HCT116 (cell line): Measurements from ENCODE around the gene HIVEP3. TPM values are rescaled to one million over a fixed set of nuclear protein-coding genes. Genes with fewer than 3 reads are reported as not detected.

Experiments
- ATAC-seq: fragments of 200-7000 bp; cut with Tn5 transposase; 2 replicates; pipeline ENCODE4 v1.9.1; 2020; ENCODE audit warnings: mild to moderate bottlenecking, moderate library complexity
- BruUV-seq: library from RNA; stranded (reverse); fragments of 400-500 nt; replicated peaks from 2 replicates; lab custom pipeline; 2021; lab: Mats Ljungman, UMichigan
- CTCF ChIA-PET: fragments of 300-600 bp; sonication (Branson Sonifier 250); formaldehyde crosslinking; loops from one replicate; lab custom pipeline; 2021; ENCODE audit warnings: antibody characterized with exemption; lab: Charles Lee
- POLR2A ChIA-PET: fragments of 300-600, 350-600 bp; sonication (Branson Sonifier 250); formaldehyde crosslinking; loops from one replicate; lab custom pipeline; 2021; ENCODE audit warnings: antibody characterized with exemption; lab: Charles Lee
- RAD21 ChIA-PET, 2 experiments: fragments of 300-600 bp; sonication (Branson Sonifier 250); formaldehyde crosslinking; loops; one replicate each; lab custom pipeline; 2023; ENCODE audit warnings: low total read pairs in 2 of 2; ENCODE audit not compliant: uncharacterized antibody in 2 of 2, unreplicated experiment in 2 of 2, low non-redundant PET in 1 of 2; lab: Charles Lee
- DNase-seq: peaks from one replicate; pipeline ENCODE4 v3.0.0-alpha.2; 2010; ENCODE audit warnings: low read depth, low spot score
- H2AFZ ChIP-seq: fragments of 200-600 bp; shearing (Covaris generic), sonication (generic); 2 replicates; pipeline ENCODE4 v1.6.1; 2017; ENCODE audit warnings: low read depth, mixed run types, mixed read lengths, antibody characterized with exemption, low read length; ENCODE audit not compliant: poor library complexity, severe bottlenecking
- H3K27ac ChIP-seq: 2 replicates; pipeline ENCODE4 v1.5.1; 2012; ENCODE audit warnings: low read depth, low read length
- H3K27me3 ChIP-seq: fragments of 200-600 bp; sonication (generic); 2 replicates; pipeline ENCODE4 v1.6.1; 2016; ENCODE audit warnings: mixed run types, low read length, mixed read lengths; ENCODE audit not compliant: insufficient read depth
- H3K36me3 ChIP-seq, 2 experiments: fragments of 200-500 bp in 1 of 2; fragments of 200-600 bp in 1 of 2; sonication (Bioruptor generic) in 1 of 2; sonication (generic) in 1 of 2; 2 replicates each; pipeline versions ENCODE4 v1.5.1 to v1.6.1; 2014 to 2016; ENCODE audit warnings: low read length in 2 of 2, inconsistent platforms in 1 of 2, mixed read lengths in 1 of 2, mixed run types in 1 of 2; ENCODE audit not compliant: insufficient read depth in 2 of 2, control insufficient read depth in 1 of 2
- H3K4me1 ChIP-seq, 2 experiments: fragments of 200-600 bp in 1 of 2; sonication (generic) in 1 of 2; 2 replicates each; pipeline versions ENCODE4 v1.5.1 to v1.6.1; 2012 to 2017; ENCODE audit warnings: low read length in 2 of 2, inconsistent platforms in 1 of 2, mild to moderate bottlenecking in 1 of 2, mixed read lengths in 1 of 2, mixed run types in 1 of 2, moderate library complexity in 1 of 2; ENCODE audit not compliant: insufficient read depth in 2 of 2, control insufficient read depth in 1 of 2
- H3K4me2 ChIP-seq: fragments of 200-600 bp; sonication (generic); 2 replicates; pipeline ENCODE4 v1.6.1; 2017; ENCODE audit warnings: mixed run types, low read length, mixed read lengths
- H3K4me3 ChIP-seq, 2 experiments: fragments of 200-600 bp in 1 of 2; sonication (generic) in 1 of 2; replicated peaks in 1 of 2; 2 replicates each; pipeline ENCODE4 v1.5.1; 2011 to 2016; ENCODE audit warnings: low read length in 2 of 2, control low read depth in 1 of 2, low read depth in 1 of 2, mild to moderate bottlenecking in 1 of 2, mixed read lengths in 1 of 2, mixed run types in 1 of 2
- H3K79me2 ChIP-seq: fragments of 200-600 bp; sonication (generic); 2 replicates; pipeline ENCODE4 v1.6.1; 2017; ENCODE audit warnings: mild to moderate bottlenecking, mixed run types, low read length, moderate library complexity, mixed read lengths; ENCODE audit not compliant: insufficient read depth
- H3K9ac ChIP-seq: fragments of 200-600 bp; sonication (generic); 2 replicates; pipeline ENCODE4 v1.6.1; 2016; ENCODE audit warnings: low read length, mixed read lengths
- H3K9me2 ChIP-seq: fragments of 200-600 bp; sonication (generic), shearing (Covaris generic); 2 replicates; pipeline ENCODE4 v1.6.1; 2017; ENCODE audit warnings: mixed run types, mild to moderate bottlenecking, moderate library complexity; ENCODE audit not compliant: insufficient read depth
- H3K9me3 ChIP-seq, 2 experiments: fragments of 200-500 bp in 1 of 2; fragments of 200-600 bp in 1 of 2; sonication (Bioruptor generic) in 1 of 2; sonication (generic) in 1 of 2; 2 replicates each; pipeline ENCODE4 v1.6.1; 2014 to 2017; ENCODE audit warnings: low read length in 2 of 2, mixed read lengths in 2 of 2, inconsistent platforms in 1 of 2, low read depth in 1 of 2, mild to moderate bottlenecking in 1 of 2, mixed run types in 1 of 2, moderate library complexity in 1 of 2; ENCODE audit not compliant: control insufficient read depth in 1 of 2, insufficient read depth in 1 of 2
- H4K20me1 ChIP-seq: fragments of 200-600 bp; sonication (generic), shearing (Covaris generic); 2 replicates; pipeline ENCODE4 v1.6.1; 2017; ENCODE audit warnings: mixed run types, mild to moderate bottlenecking, moderate library complexity; ENCODE audit not compliant: insufficient read depth
- ATF3 ChIP-seq: IDR thresholded peaks from 2 replicates; pipeline ENCODE4 v1.6.1; 2012
- CEBPB ChIP-seq: IDR thresholded peaks from 2 replicates; pipeline ENCODE4 v1.6.1; 2012; ENCODE audit warnings: low read depth
- CTCF ChIP-seq, 3 experiments: fragments of 200-600 bp in 1 of 3; sonication (generic) in 1 of 3; IDR thresholded peaks in 2 of 3; conservative IDR thresholded peaks in 1 of 3; 2 replicates each; pipeline ENCODE4 v1.5.1; 2012 to 2017; ENCODE audit warnings: low read depth in 2 of 3, low read length in 2 of 3, antibody characterized with exemption in 1 of 3, borderline replicate concordance in 1 of 3, control low read depth in 1 of 3, mild to moderate bottlenecking in 1 of 3, mixed read lengths in 1 of 3, mixed run types in 1 of 3, moderate library complexity in 1 of 3; ENCODE audit not compliant: insufficient read depth in 1 of 3
- EGR1 ChIP-seq: IDR thresholded peaks from 2 replicates; pipeline ENCODE4 v1.6.1; 2012; ENCODE audit warnings: low read depth
- ELF1 ChIP-seq: IDR thresholded peaks from 2 replicates; pipeline ENCODE4 v1.6.1; 2012; ENCODE audit warnings: low read depth, borderline replicate concordance
- EZH2 ChIP-seq: fragments of 200-600 bp; sonication (generic); IDR thresholded peaks from 2 replicates; pipeline ENCODE4 v1.6.1; 2017; ENCODE audit warnings: antibody characterized with exemption, mixed run types
- EZH2phosphoT487 ChIP-seq: fragments of 200-600 bp; IDR thresholded peaks from 2 replicates; pipeline ENCODE4 v1.6.1; 2018; ENCODE audit warnings: antibody characterized with exemption, borderline replicate concordance
- JUND ChIP-seq: IDR thresholded peaks from 2 replicates; pipeline ENCODE4 v1.6.1; 2012
- MAX ChIP-seq: IDR thresholded peaks from 2 replicates; pipeline ENCODE4 v1.6.1; 2012
- POLR2A ChIP-seq: IDR thresholded peaks from 2 replicates; pipeline ENCODE4 v1.7.0; 2011; ENCODE audit warnings: borderline replicate concordance; ENCODE audit not compliant: insufficient read depth, insufficient read length; ENCODE audit errors: extremely low read depth
- POLR2AphosphoS5 ChIP-seq: IDR thresholded peaks from 2 replicates; pipeline ENCODE4 v1.6.1; 2011; ENCODE audit warnings: mild to moderate bottlenecking, low read depth, low read length, moderate library complexity
- RAD21 ChIP-seq: IDR thresholded peaks from 2 replicates; pipeline ENCODE4 v1.6.1; 2012; ENCODE audit warnings: low read depth, mild to moderate bottlenecking
- REST ChIP-seq: IDR thresholded peaks from 2 replicates; pipeline ENCODE4 v1.6.1; 2012; ENCODE audit warnings: low read depth
- SP1 ChIP-seq: IDR thresholded peaks from 2 replicates; pipeline ENCODE4 v1.6.1; 2012; ENCODE audit warnings: low read depth
- SRF ChIP-seq: IDR thresholded peaks from 2 replicates; pipeline ENCODE4 v1.6.1; 2012; ENCODE audit warnings: low read depth
- TCF7L2 ChIP-seq: IDR thresholded peaks from 2 replicates; pipeline ENCODE4 v1.7.0; 2011; ENCODE audit warnings: borderline replicate concordance, inconsistent platforms; ENCODE audit not compliant: insufficient read depth, insufficient read length; ENCODE audit errors: extremely low read depth
- ZFX ChIP-seq: fragments of 450-650 bp; IDR thresholded peaks from 2 replicates; pipeline ENCODE4 v1.6.1; 2017
- intact Hi-C: fragments of 100-400 bp; cut with micrococcal nuclease; formaldehyde crosslinking; loops from 2 replicates; pipeline ENCODE4 v1.10.0; 2022
- total RNA-seq: library from RNA; stranded (reverse); gene quantifications from one replicate; pipeline ENCODE4 v1.2.1, GENCODE V29; 2021; ENCODE audit not compliant: unreplicated experiment

The HIVEP3 gene
- total RNA-seq, 1 experiment from 2014 or later, result 7.1 TPM

DNA sequence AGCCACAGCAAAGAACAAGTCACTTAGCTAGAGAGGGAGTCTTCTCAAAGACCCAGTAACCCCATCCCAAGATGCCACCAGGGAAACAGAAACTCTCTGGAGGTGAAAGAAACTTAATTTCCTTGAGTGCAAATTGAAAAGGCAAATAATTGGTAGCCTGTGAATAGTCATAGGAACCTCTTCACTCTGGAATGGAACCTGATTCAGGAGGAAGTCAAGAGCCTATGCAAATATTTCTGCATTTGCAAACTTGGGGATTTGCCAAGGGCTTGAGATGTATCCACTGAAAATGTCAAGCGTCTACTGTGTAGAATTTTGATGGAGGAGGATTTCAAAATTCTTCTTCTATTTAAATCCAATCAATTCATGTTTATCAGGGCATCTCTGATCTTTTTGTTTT is 5.7 kb downstream of the HIVEP3 start:
- no TSS peak for BruUV-seq
- H3K4me1 ChIP-seq, result peaks cover 18 to 25% of the 10 kb centered on the region in 2 experiments; a peak in 3 of 4 replicates
- H3K27ac ChIP-seq, result no peak overlapping the region
- ChIA-PET POLR2A (no interaction called here), RAD21 (no interaction called here), CTCF (no interaction called here)
- H3K4me2 ChIP-seq, result no peak overlapping the region
- no peak overlapping the region for H3K9ac ChIP-seq
- DNase-seq (no peak), ATAC-seq (no peak)
- H4K20me1 ChIP-seq, result no peaks in the 10 kb centered on the region
- no peaks in the 10 kb centered on the region for H3K9me2 ChIP-seq
- no peaks in the 10 kb centered on the region for H3K27me3 ChIP-seq
- TF ChIP-seq MAX (no peak), TCF7L2 (no peak), EZH2phosphoT487 (no peak), CEBPB (no peak), ZFX (no peak), SP1 (no peak), SRF (no peak), POLR2A (no peak), POLR2AphosphoS5 (no peak), CTCF (IDR thresholded peaks at IDR 0.05 in 2 of 3, conservative IDR thresholded peaks at IDR 0.05 in 1 of 3; ENCODE audit: borderline replicate concordance in 1 of 3, insufficient read depth in 1 of 3, low read depth in 2 of 3, low read length in 2 of 3) (no peak), REST (no peak), EGR1 (no peak), ELF1 (no peak), JUND (no peak), ATF3 (no peak), RAD21 (no peak), EZH2 (no peak)
- H3K4me3 ChIP-seq, result no peak overlapping the region
- no peaks in the 10 kb centered on the region for H3K9me3 ChIP-seq
- H3K79me2 ChIP-seq, result no peaks in the 10 kb centered on the region
- no peaks in the 10 kb centered on the region for H3K36me3 ChIP-seq
- intact Hi-C loops, result no loop called here
- H2AFZ ChIP-seq, result no peak overlapping the region
